Left ventricle myocardium inferior (tissue), 1 donor: Measurements from ENCODE around the gene SURF2. TPM values are rescaled to one million over a fixed set of nuclear protein-coding genes. Genes with fewer than 3 reads are reported as not detected.
"Not testable (repeated sequence)": the region's sequence is repeated elsewhere in the genome, so short reads cannot be mapped to it uniquely, and the experiment has no call there.

Experiments
- DNase-seq: peaks from one replicate; pipeline ENCODE4 v3.0.0-alpha.2; 2020
- H3K27ac ChIP-seq: fragments of 200-600 bp; replicated peaks from 2 replicates; pipeline ENCODE4 v1.8.0; 2021
- H3K27me3 ChIP-seq: fragments of 200-600 bp; 2 replicates; pipeline ENCODE4 v1.8.0; 2021; ENCODE audit warnings: low read depth
- H3K36me3 ChIP-seq: fragments of 200-600 bp; 2 replicates; pipeline ENCODE4 v1.8.0; 2021
- H3K4me1 ChIP-seq: fragments of 200-600 bp; 2 replicates; pipeline ENCODE4 v1.8.0; 2021
- H3K4me3 ChIP-seq: fragments of 200-600 bp; 2 replicates; pipeline ENCODE4 v1.8.0; 2021; ENCODE audit warnings: mild to moderate bottlenecking, moderate library complexity
- H3K9me3 ChIP-seq: fragments of 200-600 bp; replicated peaks from 2 replicates; pipeline ENCODE4 v1.8.0; 2021
- intact Hi-C: fragments of 100-400 bp; cut with micrococcal nuclease; formaldehyde crosslinking; loops from one replicate; pipeline ENCODE4 v1.11.0; 2022
- long read RNA-seq: library from polyadenylated mRNA; unstranded; transcript quantifications from one replicate; pipeline ENCODE4 v2.0.0, GENCODE V29; 2021
- total RNA-seq: library from RNA; stranded (reverse); fragmentation: NEBNext Ultra II Directional; extraction: Animal tissue kit (Norgen Biotek cat#: 25700); gene quantifications from one replicate; pipeline ENCODE4 v1.2.1, GENCODE V29; 2021
- TF ChIP-seq, protein P1 (sequence below): fragments of 200-600 bp; IDR thresholded peaks from 2 replicates; pipeline ENCODE4 v1.8.0; 2021; ENCODE audit warnings: antibody characterized with exemption, mild to moderate bottlenecking, borderline replicate concordance
- donor health status: DM: no; HTN: yes; CAD: no; lungs with severe emphysema.

Gene SURF2
- 17.4 TPM for total RNA-seq
- long read RNA-seq, transcript SURF2-201 (6 exons, 842 nt) = major isoform, 5 of 15 reads
- long read RNA-seq, partial matches to known transcripts = 3 of 15 reads
- long read RNA-seq, other reads (novel, unspliced or antisense) = 7 of 15 reads

DNA sequence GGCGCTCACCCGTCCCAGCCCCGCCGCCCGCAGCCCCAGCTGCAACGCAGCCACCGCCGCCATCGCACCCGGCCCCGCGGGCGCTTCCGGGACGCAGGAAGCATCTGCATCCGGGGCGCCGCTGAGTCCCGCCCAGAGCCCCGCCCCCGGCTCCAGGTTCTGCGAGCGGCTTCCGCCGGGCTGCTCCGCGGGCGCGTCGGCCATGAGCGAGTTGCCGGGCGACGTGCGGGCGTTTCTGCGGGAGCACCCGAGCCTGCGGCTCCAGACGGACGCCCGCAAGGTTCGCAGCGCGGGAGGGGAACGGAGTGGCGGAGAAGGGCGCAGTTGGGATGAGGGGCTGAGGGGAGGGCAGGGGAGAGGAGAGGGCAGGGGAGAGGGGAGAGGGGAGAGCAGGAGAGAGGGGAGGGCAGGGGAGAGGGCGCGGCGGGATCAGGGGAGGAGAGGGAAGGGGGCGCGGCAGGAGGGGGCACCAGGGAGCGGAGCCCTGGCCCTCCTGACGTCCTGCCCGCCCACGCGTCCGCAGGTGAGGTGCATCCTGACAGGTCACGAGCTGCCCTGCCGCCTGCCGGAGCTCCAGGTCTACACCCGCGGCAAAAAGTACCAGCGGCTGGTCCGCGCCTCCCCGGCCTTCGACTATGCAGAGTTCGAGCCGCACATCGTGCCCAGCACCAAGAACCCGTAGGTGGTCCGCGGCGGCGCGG is at the start of gene SURF2, which contains the start of gene SURF1:
Gene SURF2, plus strand, starts transcription at position 160 of the 701 bp plus-strand sequence. Its CDS starts 43 bp downstream, at position 203.
Gene SURF1, minus strand, starts transcription at position 97 of the 701 bp plus-strand sequence. Its CDS starts 34 bp downstream, at position 63.
- Histone ChIP-seq H3K4me3 (peak within 1 kb of the TSS; percentile 91), H3K4me1 (peaks cover 49% of the 10 kb centered on the region), H3K27ac (peak within 1 kb of the TSS; percentile 87), H3K27me3 (no peaks in the 10 kb centered on the region), H3K9me3 (no peaks in the 10 kb centered on the region), H3K36me3 (peaks cover 44% of the 10 kb centered on the region)
- intact Hi-C loops = no loop called here
- TF ChIP-seq, protein P1, sequence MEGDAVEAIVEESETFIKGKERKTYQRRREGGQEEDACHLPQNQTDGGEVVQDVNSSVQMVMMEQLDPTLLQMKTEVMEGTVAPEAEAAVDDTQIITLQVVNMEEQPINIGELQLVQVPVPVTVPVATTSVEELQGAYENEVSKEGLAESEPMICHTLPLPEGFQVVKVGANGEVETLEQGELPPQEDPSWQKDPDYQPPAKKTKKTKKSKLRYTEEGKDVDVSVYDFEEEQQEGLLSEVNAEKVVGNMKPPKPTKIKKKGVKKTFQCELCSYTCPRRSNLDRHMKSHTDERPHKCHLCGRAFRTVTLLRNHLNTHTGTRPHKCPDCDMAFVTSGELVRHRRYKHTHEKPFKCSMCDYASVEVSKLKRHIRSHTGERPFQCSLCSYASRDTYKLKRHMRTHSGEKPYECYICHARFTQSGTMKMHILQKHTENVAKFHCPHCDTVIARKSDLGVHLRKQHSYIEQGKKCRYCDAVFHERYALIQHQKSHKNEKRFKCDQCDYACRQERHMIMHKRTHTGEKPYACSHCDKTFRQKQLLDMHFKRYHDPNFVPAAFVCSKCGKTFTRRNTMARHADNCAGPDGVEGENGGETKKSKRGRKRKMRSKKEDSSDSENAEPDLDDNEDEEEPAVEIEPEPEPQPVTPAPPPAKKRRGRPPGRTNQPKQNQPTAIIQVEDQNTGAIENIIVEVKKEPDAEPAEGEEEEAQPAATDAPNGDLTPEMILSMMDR = no peak
- DNase-seq = peak; percentile 91

DNA sequence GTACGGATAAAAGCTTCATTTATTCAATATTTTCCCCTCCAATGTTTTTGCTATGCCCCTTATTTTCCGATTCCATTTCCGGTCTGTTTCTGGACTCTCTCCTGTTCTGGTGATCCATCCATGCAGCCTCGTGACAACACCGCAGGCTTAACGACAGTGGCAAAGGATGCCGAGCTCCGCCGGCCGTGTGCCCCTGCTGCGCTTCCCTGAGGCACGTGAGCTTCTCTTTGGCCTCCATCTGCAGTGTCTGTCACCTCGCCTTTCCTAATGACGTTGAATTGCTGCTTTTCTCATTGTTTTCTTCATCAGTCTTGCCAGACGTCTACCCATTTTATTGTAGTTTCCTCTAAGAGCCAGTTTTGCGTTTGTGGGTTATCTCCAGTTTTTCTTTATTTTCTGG is 49.0 kb upstream of the SURF2 start:
- no peak for DNase-seq
- H3K36me3 ChIP-seq = no peaks in the 10 kb centered on the region
- H3K4me1 ChIP-seq = no peaks in the 10 kb centered on the region
- no peak overlapping the region for H3K4me3 ChIP-seq
- no peak overlapping the region for H3K27ac ChIP-seq
- H3K27me3 ChIP-seq = peaks cover 50% of the 10 kb centered on the region
- intact Hi-C loops = no loop called here
- no peaks in the 10 kb centered on the region for H3K9me3 ChIP-seq
- TF ChIP-seq, protein P1 = no peak

DNA sequence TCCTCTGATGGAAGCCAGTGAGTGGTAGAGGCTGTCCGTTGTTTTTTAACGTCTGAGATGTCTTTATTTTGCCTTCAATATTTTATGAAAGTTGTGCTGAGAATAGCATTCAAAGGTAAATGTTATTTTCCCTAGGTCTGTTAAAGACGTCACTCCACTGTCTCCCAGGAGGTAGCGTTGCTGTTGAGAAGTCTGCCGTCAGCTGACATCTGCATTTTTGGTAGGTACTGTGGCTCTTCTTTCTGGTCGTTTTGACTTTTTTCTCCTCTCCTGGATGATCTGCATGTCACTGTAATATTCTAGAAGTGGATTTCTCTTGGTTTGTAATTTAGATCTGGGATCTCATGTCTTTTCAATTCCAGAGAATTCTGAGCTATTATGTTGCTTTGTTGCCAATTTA is 46.7 kb upstream of the SURF2 start:
- no peaks in the 10 kb centered on the region for H3K36me3 ChIP-seq
- H3K9me3 ChIP-seq = no peaks in the 10 kb centered on the region
- intact Hi-C loops = no loop called here
- DNase-seq = no peak
- no peak overlapping the region for H3K4me3 ChIP-seq
- no peak overlapping the region for H3K27ac ChIP-seq
- TF ChIP-seq, protein P1 = no peak
- peaks cover 29% of the 10 kb centered on the region for H3K27me3 ChIP-seq
- H3K4me1 ChIP-seq = no peaks in the 10 kb centered on the region

DNA sequence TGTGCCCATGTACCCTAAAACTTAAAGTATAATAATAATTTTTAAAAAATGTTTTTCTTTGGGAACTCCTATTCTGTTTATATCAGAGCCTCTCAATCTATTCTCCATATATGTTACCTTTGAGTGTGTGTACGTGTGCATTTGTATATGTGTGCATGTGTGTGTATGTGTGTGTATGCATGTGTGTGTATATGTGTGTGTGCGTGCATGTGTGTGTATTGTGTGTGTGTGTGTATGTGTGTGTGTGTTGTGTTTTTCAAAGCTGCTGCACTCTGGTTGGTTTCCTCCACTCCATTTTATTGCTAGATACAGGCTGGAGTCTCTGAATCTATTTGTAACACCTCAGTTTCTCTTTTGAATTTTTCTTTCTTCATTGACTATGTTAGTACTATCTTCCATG is 40.4 kb upstream of the SURF2 start:
- TF ChIP-seq, protein P1 = no peak
- H3K4me3 ChIP-seq = no peak overlapping the region
- H3K27ac ChIP-seq = no peak overlapping the region
- intact Hi-C loops = no loop called here
- H3K27me3 ChIP-seq = peaks cover 14% of the 10 kb centered on the region
- no peaks in the 10 kb centered on the region for H3K36me3 ChIP-seq
- DNase-seq = no peak
- H3K9me3 ChIP-seq = no peaks in the 10 kb centered on the region
- no peaks in the 10 kb centered on the region for H3K4me1 ChIP-seq

DNA sequence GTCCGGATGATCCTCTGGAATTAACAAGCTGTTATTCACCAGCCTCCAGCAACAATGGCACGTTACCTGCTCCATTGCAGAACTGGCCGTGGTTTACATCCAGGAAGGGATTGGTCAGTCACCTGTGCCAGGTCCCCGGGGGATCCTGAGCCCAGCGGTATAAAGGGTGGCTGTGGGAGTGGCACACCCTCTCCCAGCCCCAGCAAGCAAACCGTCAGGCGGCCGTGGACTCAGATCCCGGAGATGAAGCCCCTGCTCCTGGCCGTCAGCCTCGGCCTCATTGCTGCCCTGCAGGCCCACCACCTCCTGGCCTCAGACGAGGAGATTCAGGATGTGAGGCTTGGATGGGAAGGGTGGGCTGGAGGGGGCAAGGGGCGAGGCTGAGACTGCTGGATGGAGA is 38.8 kb upstream of the SURF2 start:
- H3K36me3 ChIP-seq, H3K27ac ChIP-seq, intact Hi-C loops, H3K4me1 ChIP-seq, H3K4me3 ChIP-seq, DNase-seq, H3K9me3 ChIP-seq: not testable (repeated sequence)
- peaks cover 14% of the 10 kb centered on the region for H3K27me3 ChIP-seq

DNA sequence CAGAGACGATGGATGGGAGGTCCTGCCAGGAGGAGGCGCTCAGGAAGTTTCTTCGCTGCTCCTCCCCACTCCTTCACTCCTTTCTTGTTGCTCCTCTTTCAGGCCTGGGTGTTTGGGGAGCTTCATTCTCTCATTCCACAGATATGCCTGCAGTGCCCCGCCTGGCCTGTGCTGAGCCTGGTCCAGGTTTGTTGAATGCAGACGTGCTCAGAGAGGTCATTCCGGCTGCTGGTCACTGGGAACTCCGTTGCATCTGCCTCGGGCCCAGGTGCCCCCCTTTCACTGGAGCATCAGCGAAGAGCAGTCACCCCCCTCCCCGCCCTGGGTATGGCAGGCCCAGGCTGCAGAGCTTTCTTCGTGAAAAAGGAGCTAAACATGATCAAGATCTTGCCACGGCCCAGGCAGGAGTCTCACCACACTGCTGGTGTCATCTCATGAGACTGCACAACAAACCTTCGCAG is 35.9 kb upstream of the SURF2 start:
- TF ChIP-seq, protein P1 = no peak
- H3K27ac ChIP-seq = no peak overlapping the region
- H3K4me3 ChIP-seq = no peak overlapping the region
- no peaks in the 10 kb centered on the region for H3K9me3 ChIP-seq
- no peaks in the 10 kb centered on the region for H3K4me1 ChIP-seq
- H3K36me3 ChIP-seq = no peaks in the 10 kb centered on the region
- DNase-seq = no peak
- peaks cover 14% of the 10 kb centered on the region for H3K27me3 ChIP-seq
- intact Hi-C loops = loop anchor here (10.0 kb wide), 1 partner anchor 136 kb away; no protein-coding TSS in a partner anchor
